HepG2 (cell line): ENCODE results near the gene PPP1R9A. TPM values are rescaled to one million over a fixed set of nuclear protein-coding genes. Genes with fewer than 3 reads are reported as not detected.

ENCODE experiments used
- ATAC-seq: fragments of 200-7000 bp; cut with Tn5 transposase; 3 replicates; pipeline ENCODE4 v1.9.1; 2020; ENCODE audit warnings: mild to moderate bottlenecking, moderate library complexity
- BruUV-seq: library from RNA; stranded (reverse); fragments of 400-500 nt; replicated peaks from 2 replicates; lab custom pipeline; 2021; lab: Mats Ljungman, UMichigan
- CTCF ChIA-PET: fragments of 300-600 bp; formaldehyde crosslinking; extraction: SDS; loops from one replicate; lab custom pipeline; 2021; ENCODE audit warnings: low total read pairs, inconsistent platforms, low intra/inter-chr PET ratio; lab: Yijun Ruan, JAX
- POLR2A ChIA-PET: fragments of 350-600 bp; sonication (Branson Sonifier 250); formaldehyde crosslinking; loops from one replicate; lab custom pipeline; 2020; ENCODE audit warnings: antibody characterized with exemption, inconsistent platforms; lab: Yijun Ruan, JAX
- DNase-seq: peaks from one replicate; pipeline ENCODE4 v3.0.0-alpha.2; 2015; ENCODE audit warnings: low spot score
- FAIRE-seq: peaks from 3 replicates; lab custom pipeline; 2011; peaks lifted over from hg19 to GRCh38; lab: Jason Lieb, UNC
- H2AFZ ChIP-seq: one replicate; pipeline ENCODE4 v1.6.1; 2011; ENCODE audit warnings: low read length, inconsistent platforms
- H3K27ac ChIP-seq: fragments of 300-600 bp; 3 replicates; pipeline ENCODE4 v1.8.0; 2011; ENCODE audit warnings: mixed run types, mild to moderate bottlenecking, mixed read lengths, low read length, inconsistent platforms; ENCODE audit not compliant: insufficient read depth; ENCODE audit errors: extremely low read length
- H3K27me3 ChIP-seq, 2 experiments: fragments of 200-600 bp in 1 of 2; 2 replicates in 1 of 2; 3 replicates in 1 of 2; pipeline versions ENCODE4 v1.6.0 to v1.8.0; 2011; ENCODE audit warnings: low read length in 2 of 2, mild to moderate bottlenecking in 2 of 2, moderate library complexity in 2 of 2, inconsistent platforms in 1 of 2; ENCODE audit not compliant: insufficient read depth in 2 of 2, control insufficient read depth in 1 of 2
- H3K36me3 ChIP-seq, 2 experiments: fragments of 200-600 bp in 1 of 2; replicated peaks in 1 of 2; 2 replicates in 1 of 2; 3 replicates in 1 of 2; pipeline versions ENCODE4 v1.5.1 to v1.8.0; 2011; ENCODE audit warnings: low read length in 2 of 2, inconsistent platforms in 1 of 2; ENCODE audit not compliant: insufficient read depth in 2 of 2, control insufficient read depth in 1 of 2
- H3K4me1 ChIP-seq: 2 replicates; pipeline ENCODE4 v1.5.1; 2012; ENCODE audit warnings: low read length, inconsistent platforms; ENCODE audit not compliant: insufficient read depth
- H3K4me2 ChIP-seq: 2 replicates; pipeline ENCODE4 v1.6.0; 2011; ENCODE audit warnings: low read depth, low read length, inconsistent platforms
- H3K4me3 ChIP-seq, 3 experiments: fragments of 200-600 bp in 1 of 3; sonication (generic), shearing (Covaris generic) in 1 of 3; replicated peaks in 1 of 3; 2 replicates each; pipeline ENCODE4 v1.5.1; 2011 to 2016; ENCODE audit warnings: low read length in 3 of 3, inconsistent platforms in 2 of 3, low read depth in 2 of 3, mild to moderate bottlenecking in 2 of 3, control low read depth in 1 of 3, mixed read lengths in 1 of 3; ENCODE audit not compliant: insufficient read depth in 1 of 3
- H3K79me2 ChIP-seq: one replicate; pipeline ENCODE4 v1.6.1; 2011; ENCODE audit warnings: low read length, inconsistent platforms; ENCODE audit not compliant: insufficient read depth
- H3K9ac ChIP-seq: 2 replicates; pipeline ENCODE4 v1.6.0; 2011; ENCODE audit warnings: mild to moderate bottlenecking, low read depth, low read length, inconsistent platforms; ENCODE audit not compliant: insufficient read depth
- H3K9me3 ChIP-seq: 2 replicates; pipeline ENCODE4 v1.5.1; 2012; ENCODE audit warnings: mild to moderate bottlenecking, low read length
- H4K20me1 ChIP-seq: 2 replicates; pipeline ENCODE4 v1.6.0; 2011; ENCODE audit warnings: inconsistent platforms, mild to moderate bottlenecking, low read length, moderate library complexity; ENCODE audit not compliant: insufficient read depth
- BHLHE40 ChIP-seq: IDR thresholded peaks from 2 replicates; pipeline ENCODE4 v1.6.1; 2011; ENCODE audit warnings: low read length, improper control_type of control experiment
- DR1 ChIP-seq: sonication (generic); formaldehyde crosslinking; IDR thresholded peaks from 2 replicates; pipeline ENCODE4 v1.8.0; 2021; ENCODE audit warnings: mild to moderate bottlenecking, missing genetic modification reagents, inconsistent platforms
- EEA1 ChIP-seq: sonication (generic); formaldehyde crosslinking; IDR thresholded peaks from 2 replicates; pipeline ENCODE4 v1.5.1; 2020; ENCODE audit warnings: mild to moderate bottlenecking, missing genetic modification reagents, borderline replicate concordance
- EZH2 ChIP-seq: conservative IDR thresholded peaks from 2 replicates; pipeline ENCODE4 v1.6.1; 2012; ENCODE audit warnings: mild to moderate bottlenecking, low read depth, low read length, moderate library complexity
- FOXA3 ChIP-seq: IDR thresholded peaks from 2 replicates; pipeline ENCODE4 v1.6.1; 2016; ENCODE audit warnings: missing genetic modification reagents, missing compliant biosample characterization
- HNF4A ChIP-seq: sonication (generic); formaldehyde crosslinking; IDR thresholded peaks from 2 replicates; pipeline ENCODE4 v1.4.0; 2020; ENCODE audit warnings: missing genetic modification reagents
- HNRNPUL1 ChIP-seq: fragments of 200-400 bp; formaldehyde crosslinking; IDR thresholded peaks from 2 replicates; pipeline ENCODE4 v1.6.1; 2017; ENCODE audit warnings: low read depth, mild to moderate bottlenecking, low read length, moderate library complexity
- MTF2 ChIP-seq: sonication (generic); formaldehyde crosslinking; IDR thresholded peaks from 2 replicates; pipeline ENCODE4 v1.5.0; 2020; ENCODE audit warnings: missing genetic modification reagents, borderline replicate concordance
- NFE2 ChIP-seq: sonication (generic); formaldehyde crosslinking; IDR thresholded peaks from 2 replicates; pipeline ENCODE4 v1.4.0; 2020; ENCODE audit warnings: missing genetic modification reagents
- NFKB2 ChIP-seq: sonication (generic); formaldehyde crosslinking; IDR thresholded peaks from 2 replicates; pipeline ENCODE4 v1.4.0; 2020; ENCODE audit warnings: missing genetic modification reagents, borderline replicate concordance
- PAF1 ChIP-seq: IDR thresholded peaks from 2 replicates; pipeline ENCODE4 v1.6.1; 2016; ENCODE audit warnings: missing genetic modification reagents, missing compliant biosample characterization
- PHB2 ChIP-seq: fragments of 450-650 bp; IDR thresholded peaks from 2 replicates; pipeline ENCODE4 v1.6.1; 2018; ENCODE audit not compliant: partially characterized antibody
- PHF20 ChIP-seq: sonication (generic); formaldehyde crosslinking; IDR thresholded peaks from 2 replicates; pipeline ENCODE4 v1.5.0; 2020; ENCODE audit warnings: mild to moderate bottlenecking, missing genetic modification reagents
- TEAD2 ChIP-seq: sonication (generic); formaldehyde crosslinking; IDR thresholded peaks from 2 replicates; pipeline ENCODE4 v1.9.0; 2021; ENCODE audit warnings: missing genetic modification reagents
- ZBTB8A ChIP-seq: sonication (generic); formaldehyde crosslinking; IDR thresholded peaks from 2 replicates; pipeline ENCODE4 v1.4.0; 2020; ENCODE audit warnings: mild to moderate bottlenecking, low read depth, missing genetic modification reagents, borderline replicate concordance
- ZNF567 ChIP-seq: sonication (generic); formaldehyde crosslinking; IDR thresholded peaks from 2 replicates; pipeline ENCODE4 v1.8.1; 2023; ENCODE audit warnings: mild to moderate bottlenecking, missing genetic modification reagents, borderline replicate concordance
- WGBS: methylation state at CpG from one replicate; pipeline ENCODE4 v1.1.6; 2017; ENCODE audit warnings: low lambda C conversion rate; 5-methylcytosine and 5-hydroxymethylcytosine counted together
- in situ Hi-C: cut with HindIII; loops from 2 replicates; pipeline ENCODE4 v1.10.0; 2017; ENCODE audit warnings: low pct_unique_long_range_greater_than_20kb; ENCODE audit not compliant: extremely low pct_ligation_motif_present
- intact Hi-C: fragments of 100-400 bp; cut with micrococcal nuclease; formaldehyde crosslinking; loops from one replicate; pipeline ENCODE4 v1.10.0; 2022; ENCODE audit not compliant: unreplicated experiment
- polyA plus RNA-seq, 8 experiments: library from polyadenylated mRNA; depleted of rRNA in 3 of 8; stranded (reverse) in 7 of 8; unstranded in 1 of 8; fragments of >200 nt; fragmentation: Illumina TruSeq in 4 of 8; extraction: Trizol in 4 of 8; gene quantifications; 2 replicates each; pipeline versions ENCODE4 v1.2.1 to v1.2.3, GENCODE V29; 2011 to 2016; ENCODE audit warnings: low read depth in 4 of 8, missing spikeins in 1 of 8, mixed read lengths in 1 of 8; ENCODE audit not compliant: insufficient read depth in 1 of 8
- total RNA-seq, 5 experiments: library from RNA; depleted of rRNA; stranded (reverse); fragments of >200 nt; fragmentation: Illumina TruSeq; extraction: Trizol; gene quantifications; 2 replicates each; pipeline ENCODE4 v1.2.3, GENCODE V29; 2016; ENCODE audit warnings: low read depth in 1 of 5

PPP1R9A gene
- total and polyA plus RNA-seq, 2 of the 13 experiments (the other 11 are each of a cell fraction or from before 2014, with no cell fraction given), result 11.4 to 31.9 TPM

DNA sequence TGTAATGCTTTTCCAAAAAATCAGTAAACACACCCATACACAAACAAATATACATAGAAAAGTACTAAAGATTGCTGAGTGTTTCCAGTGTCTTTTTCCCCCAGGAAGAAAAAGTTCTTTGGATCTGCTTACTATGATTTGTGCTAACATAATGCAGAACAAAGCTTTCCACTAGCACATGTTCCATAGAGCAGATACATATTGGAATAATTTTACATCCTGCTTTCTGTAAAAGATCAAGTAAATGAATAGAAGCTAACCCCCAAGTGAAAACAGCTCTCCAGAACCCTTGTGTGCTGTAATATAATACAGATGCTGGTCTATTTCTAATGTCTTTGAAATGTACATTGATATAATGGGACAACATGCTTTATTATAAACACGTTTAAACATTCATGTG, 291.5 kb downstream of the PPP1R9A start:
- ATAC-seq (no peak), FAIRE-seq (no peak), DNase-seq (no peak)
- intact Hi-C loops (loop anchor here (2.0 kb wide), 1 partner anchor 292 kb away; the partner anchor contains the start of gene PPP1R9A), in situ Hi-C loops (no loop called here)
- no peak overlapping the region for H3K4me3 ChIP-seq
- WGBS, result 67% methylated on average over 1 of the region's 1 CpG
- no TSS peak for BruUV-seq
- no peak overlapping the region for H3K27ac ChIP-seq
- H3K9me3 ChIP-seq, result no peaks in the 10 kb centered on the region
- no peak overlapping the region for H3K4me2 ChIP-seq
- no peaks in the 10 kb centered on the region; a peak in 1 of 5 replicates for H3K36me3 ChIP-seq
- H3K9ac ChIP-seq, result no peak overlapping the region
- no peaks in the 10 kb centered on the region for H3K79me2 ChIP-seq
- no peak overlapping the region for H2AFZ ChIP-seq
- no peak for TF ChIP-seq TEAD2 (CRISPR knock-in tag)
- TF ChIP-seq PHF20, result no peak
- no peak for TF ChIP-seq MTF2 (CRISPR knock-in tag)
- TF ChIP-seq HNRNPUL1, result no peak
- TF ChIP-seq EEA1 (CRISPR knock-in tag), result no peak
- no peak for TF ChIP-seq ZBTB8A (CRISPR knock-in tag)
- TF ChIP-seq PHB2, result no peak
- no peak for TF ChIP-seq DR1 (CRISPR knock-in tag)
- no peak for TF ChIP-seq PAF1 (CRISPR knock-in tag)
- TF ChIP-seq NFE2 (CRISPR knock-in tag), result no peak
- TF ChIP-seq ZNF567 (CRISPR knock-in tag), result no peak
- no peak for TF ChIP-seq FOXA3 (CRISPR knock-in tag)
- no peak for TF ChIP-seq EZH2
- no peak for TF ChIP-seq NFKB2 (CRISPR knock-in tag)
- TF ChIP-seq HNF4A (CRISPR knock-in tag), result no peak
- no peak for TF ChIP-seq BHLHE40
- no peaks in the 10 kb centered on the region for H4K20me1 ChIP-seq
- CTCF ChIA-PET, result no interaction called here
- no peaks in the 10 kb centered on the region for H3K4me1 ChIP-seq
- POLR2A ChIA-PET, result no interaction called here
- no peaks in the 10 kb centered on the region for H3K27me3 ChIP-seq
